ENCODE results near the gene TTYH3.

DNA sequence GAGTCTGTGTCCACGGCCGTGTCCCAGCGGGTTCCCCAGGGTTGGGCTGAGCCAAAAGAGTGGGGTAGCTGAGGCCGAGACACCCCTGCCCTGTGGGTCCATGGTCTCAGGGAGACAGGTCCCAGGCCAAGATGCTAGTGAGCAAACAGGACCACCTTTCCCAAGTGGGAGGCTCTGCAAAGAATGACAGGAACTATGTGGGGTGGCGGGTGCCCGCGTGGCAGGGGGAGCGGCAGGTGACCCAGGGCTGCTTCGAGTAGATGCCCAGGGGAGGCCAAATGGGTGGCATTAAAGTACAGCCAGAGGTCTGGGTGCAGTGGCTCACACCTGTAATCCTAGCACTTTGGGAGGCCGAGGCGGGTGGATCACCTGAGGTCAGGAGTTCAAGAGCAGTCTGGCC lies 18.2 kb downstream of the TTYH3 start:
- TF ChIP-seq, protein P1, sequence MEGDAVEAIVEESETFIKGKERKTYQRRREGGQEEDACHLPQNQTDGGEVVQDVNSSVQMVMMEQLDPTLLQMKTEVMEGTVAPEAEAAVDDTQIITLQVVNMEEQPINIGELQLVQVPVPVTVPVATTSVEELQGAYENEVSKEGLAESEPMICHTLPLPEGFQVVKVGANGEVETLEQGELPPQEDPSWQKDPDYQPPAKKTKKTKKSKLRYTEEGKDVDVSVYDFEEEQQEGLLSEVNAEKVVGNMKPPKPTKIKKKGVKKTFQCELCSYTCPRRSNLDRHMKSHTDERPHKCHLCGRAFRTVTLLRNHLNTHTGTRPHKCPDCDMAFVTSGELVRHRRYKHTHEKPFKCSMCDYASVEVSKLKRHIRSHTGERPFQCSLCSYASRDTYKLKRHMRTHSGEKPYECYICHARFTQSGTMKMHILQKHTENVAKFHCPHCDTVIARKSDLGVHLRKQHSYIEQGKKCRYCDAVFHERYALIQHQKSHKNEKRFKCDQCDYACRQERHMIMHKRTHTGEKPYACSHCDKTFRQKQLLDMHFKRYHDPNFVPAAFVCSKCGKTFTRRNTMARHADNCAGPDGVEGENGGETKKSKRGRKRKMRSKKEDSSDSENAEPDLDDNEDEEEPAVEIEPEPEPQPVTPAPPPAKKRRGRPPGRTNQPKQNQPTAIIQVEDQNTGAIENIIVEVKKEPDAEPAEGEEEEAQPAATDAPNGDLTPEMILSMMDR (IDR thresholded peaks at IDR 0.05) = no peak
- no peak for TF ChIP-seq POLR2A (IDR thresholded peaks at IDR 0.05)
